Stimulated activated CD4-positive, alpha-beta T cell treated with anti-CD3 and anti-CD28 coated beads, Interleukin-2, amount 100 ng/mL, for 24 hours (primary cell): Measurements from ENCODE around the gene CEP135.

Source experiments
- DNase-seq, 2 donors: peaks; one replicate each; pipeline ENCODE4 v3.0.0-alpha.2; 2020

CEP135 gene

GRCh38 chr4:56080384-56080783 lies 131.6 kb downstream of the CEP135 start:
- no peak for DNase-seq

- DNase-seq: no peak
Measured at GRCh38 chr4:56082829-56083228, 134.1 kb downstream of the CEP135 start.
